ENCODE data around the gene OGFOD3. TPM values are rescaled to one million over a fixed set of nuclear protein-coding genes. Genes with fewer than 3 reads are reported as not detected.

The OGFOD3 gene
- total RNA-seq, 1 donor from 2014 or later, result 15.7 TPM

GRCh38 chr17:82439829-82440365 is 21.5 kb upstream of the OGFOD3 start:
- H3K27ac Mint-ChIP-seq (ENCODE audit: unreplicated experiment), result no peak overlapping the region
- no peak for TF ChIP-seq CTCF (IDR thresholded peaks at IDR 0.05; ENCODE audit: unreplicated experiment)
- peaks cover 5% of the 10 kb centered on the region for H3K27me3 Mint-ChIP-seq (ENCODE audit: unreplicated experiment)
- peaks cover 15% of the 10 kb centered on the region for H3K36me3 Mint-ChIP-seq (ENCODE audit: low read depth, unreplicated experiment)
- no peaks in the 10 kb centered on the region for H3K9me3 Mint-ChIP-seq (ENCODE audit: unreplicated experiment)
- H3K4me1 Mint-ChIP-seq (ENCODE audit: unreplicated experiment), result no peaks in the 10 kb centered on the region
- no peak overlapping the region for H3K4me3 Mint-ChIP-seq (ENCODE audit: unreplicated experiment)
- DNase-seq (ENCODE audit: low spot score), result no peak

GRCh38 chr17:82439194-82439828 is 20.9 kb upstream of the OGFOD3 start:
- no peak for TF ChIP-seq CTCF (IDR thresholded peaks at IDR 0.05; ENCODE audit: unreplicated experiment)
- H3K27me3 Mint-ChIP-seq (ENCODE audit: unreplicated experiment), result peaks cover 5% of the 10 kb centered on the region
- no peaks in the 10 kb centered on the region for H3K4me1 Mint-ChIP-seq (ENCODE audit: unreplicated experiment)
- no peak for DNase-seq (ENCODE audit: low spot score)
- H3K36me3 Mint-ChIP-seq (ENCODE audit: low read depth, unreplicated experiment), result peaks cover 15% of the 10 kb centered on the region
- H3K27ac Mint-ChIP-seq (ENCODE audit: unreplicated experiment), result no peak overlapping the region
- H3K4me3 Mint-ChIP-seq (ENCODE audit: unreplicated experiment), result no peak overlapping the region
- H3K9me3 Mint-ChIP-seq (ENCODE audit: unreplicated experiment), result no peaks in the 10 kb centered on the region

GRCh38 chr17:82438401-82439193 is 20.2 kb upstream of the OGFOD3 start:
- no peak for TF ChIP-seq CTCF (IDR thresholded peaks at IDR 0.05; ENCODE audit: unreplicated experiment)
- peaks cover 15% of the 10 kb centered on the region for H3K36me3 Mint-ChIP-seq (ENCODE audit: low read depth, unreplicated experiment)
- no peaks in the 10 kb centered on the region for H3K9me3 Mint-ChIP-seq (ENCODE audit: unreplicated experiment)
- DNase-seq (ENCODE audit: low spot score), result no peak
- H3K27ac Mint-ChIP-seq (ENCODE audit: unreplicated experiment), result no peak overlapping the region
- no peaks in the 10 kb centered on the region for H3K4me1 Mint-ChIP-seq (ENCODE audit: unreplicated experiment)
- no peak overlapping the region for H3K4me3 Mint-ChIP-seq (ENCODE audit: unreplicated experiment)
- peaks cover 5% of the 10 kb centered on the region for H3K27me3 Mint-ChIP-seq (ENCODE audit: unreplicated experiment)

GRCh38 chr17:82437325-82437668 is 18.9 kb upstream of the OGFOD3 start:
- no peaks in the 10 kb centered on the region for H3K4me1 Mint-ChIP-seq (ENCODE audit: unreplicated experiment)
- no peak for DNase-seq (ENCODE audit: low spot score)
- no peaks in the 10 kb centered on the region for H3K9me3 Mint-ChIP-seq (ENCODE audit: unreplicated experiment)
- H3K4me3 Mint-ChIP-seq (ENCODE audit: unreplicated experiment), result no peak overlapping the region
- H3K27ac Mint-ChIP-seq (ENCODE audit: unreplicated experiment), result no peak overlapping the region
- H3K36me3 Mint-ChIP-seq (ENCODE audit: low read depth, unreplicated experiment), result peaks cover 5% of the 10 kb centered on the region
- TF ChIP-seq CTCF (IDR thresholded peaks at IDR 0.05; ENCODE audit: unreplicated experiment), result no peak
- H3K27me3 Mint-ChIP-seq (ENCODE audit: unreplicated experiment), result peaks cover 2% of the 10 kb centered on the region

Measured in endothelial cell (in vitro differentiated cells).